Non-pigmented ciliary epithelial cell (primary cell): ENCODE results near the gene ALKBH7.

Source experiments
- DNase-seq: peaks from one replicate; pipeline ENCODE4 v3.0.0-alpha.2; 2010; ENCODE audit warnings: low read depth

The ALKBH7 gene

GRCh38 chr19:6364353-6364752, 8.2 kb upstream of the ALKBH7 start:
- no peak for DNase-seq

GRCh38 chr19:6373096-6373812, 660 bp downstream of the ALKBH7 start:
- DNase-seq, result peak; percentile 92

GRCh38 chr19:6373813-6374108, 1.2 kb downstream of the ALKBH7 start:
- DNase-seq, result no peak

- no peak for DNase-seq
Observed at GRCh38 chr19:6374161-6374709, 1.6 kb downstream of the ALKBH7 start.

- DNase-seq, result no peak
Observed at GRCh38 chr19:6374711-6375410, 2.3 kb downstream of the ALKBH7 start.

- no peak for DNase-seq
Observed at GRCh38 chr19:6375411-6376010, 2.9 kb downstream of the ALKBH7 start, which contains the start of gene PSPN. PSPN (minus strand) TSS chr19:6375933; CDS start chr19:6375849, 84 bp downstream.

- no peak for DNase-seq
Observed at GRCh38 chr19:6376512-6377190, 4.1 kb downstream of the ALKBH7 start.

GRCh38 chr19:6378041-6378440, 5.4 kb downstream of the ALKBH7 start:
- DNase-seq, result peak; percentile 31

GRCh38 chr19:6378486-6378885, 5.9 kb downstream of the ALKBH7 start:
- no peak for DNase-seq

GRCh38 chr19:6379744-6380143, 7.2 kb downstream of the ALKBH7 start:
- DNase-seq, result no peak

GRCh38 chr19:6381030-6381750, 8.6 kb downstream of the ALKBH7 start:
- no peak for DNase-seq

GRCh38 chr19:6383188-6383587, 10.6 kb downstream of the ALKBH7 start:
- DNase-seq, result no peak

- no peak for DNase-seq
Observed at GRCh38 chr19:6384381-6384780, 11.8 kb downstream of the ALKBH7 start.

GRCh38 chr19:6387372-6387771, 14.8 kb downstream of the ALKBH7 start:
- DNase-seq, result no peak

GRCh38 chr19:6392221-6393073, 19.9 kb downstream of the ALKBH7 start:
- no peak for DNase-seq

GRCh38 chr19:6393074-6393982, 20.7 kb downstream of the ALKBH7 start, which contains the start of gene GTF2F1:
GTF2F1 (minus strand) TSS chr19:6393164; CDS start chr19:6392995, 169 bp downstream.
- peak; percentile 78 for DNase-seq

GRCh38 chr19:6393983-6394412, 21.4 kb downstream of the ALKBH7 start:
- DNase-seq, result no peak

GRCh38 chr19:6394831-6395230, 22.2 kb downstream of the ALKBH7 start:
- DNase-seq, result no peak

- DNase-seq, result no peak
Observed at GRCh38 chr19:6396305-6396704, 23.7 kb downstream of the ALKBH7 start.
